GM12875 (cell line): ENCODE data around the gene CCDC66.

ENCODE experiments used
- H3K4me3 ChIP-seq: one replicate; pipeline ENCODE4 v1.5.1; 2011; ENCODE audit warnings: low read depth, low read length, control low read depth
- CTCF ChIP-seq: IDR thresholded peaks from 2 replicates; pipeline ENCODE4 v1.5.1; 2011; ENCODE audit warnings: low read depth, mild to moderate bottlenecking, control low read depth, inconsistent platforms, low read length, moderate library complexity, borderline replicate concordance; ENCODE audit not compliant: insufficient read depth

Gene CCDC66

GRCh38 chr3:56610669-56611335, 53.8 kb downstream of the CCDC66 start:
- H3K4me3 ChIP-seq: no peak overlapping the region
- TF ChIP-seq CTCF: no peak

GRCh38 chr3:56611364-56611763, 54.4 kb downstream of the CCDC66 start:
- H3K4me3 ChIP-seq: no peak overlapping the region
- no peak for TF ChIP-seq CTCF

GRCh38 chr3:56612146-56612545, 55.2 kb downstream of the CCDC66 start:
- no peak for TF ChIP-seq CTCF

GRCh38 chr3:56613016-56613415, 56.0 kb downstream of the CCDC66 start:
- no peak for TF ChIP-seq CTCF
- no peak overlapping the region for H3K4me3 ChIP-seq

More at GRCh38 chr3:56612146-56612545, 55.2 kb downstream of the CCDC66 start:
- H3K4me3 ChIP-seq: no peak overlapping the region

- no peak for TF ChIP-seq CTCF
- H3K4me3 ChIP-seq: no peak overlapping the region
Observed at GRCh38 chr3:56616478-56617006, 59.6 kb downstream of the CCDC66 start.

- TF ChIP-seq CTCF: no peak
- no peak overlapping the region for H3K4me3 ChIP-seq
Observed at GRCh38 chr3:56620371-56620770, 63.4 kb downstream of the CCDC66 start.

- H3K4me3 ChIP-seq: no peak overlapping the region
- TF ChIP-seq CTCF: no peak
Observed at GRCh38 chr3:56621681-56622080, 64.7 kb downstream of the CCDC66 start.
